Caco-2 (cell line): ENCODE data around the gene MGAT4D. TPM values are rescaled to one million over a fixed set of nuclear protein-coding genes. Genes with fewer than 3 reads are reported as not detected.

Source experiments
- BruUV-seq: library from RNA; stranded (reverse); fragments of 400-500 nt; replicated peaks from 2 replicates; lab custom pipeline; 2021; lab: Mats Ljungman, UMichigan
- CTCF ChIA-PET: fragments of 300-600 bp; sonication (Branson Sonifier 250); formaldehyde crosslinking; loops from one replicate; lab custom pipeline; 2022; ENCODE audit warnings: antibody characterized with exemption; lab: Charles Lee
- POLR2A ChIA-PET: fragments of 300-600 bp; sonication (Branson Sonifier 250); formaldehyde crosslinking; loops from one replicate; lab custom pipeline; 2022; ENCODE audit warnings: antibody characterized with exemption; lab: Charles Lee
- DNase-seq, 2 experiments: peaks; one replicate each; pipeline versions ENCODE4 v3.0.0 to v3.0.0-alpha.2; 2020 to 2022
- H3K27me3 ChIP-seq: replicated peaks from 2 replicates; pipeline ENCODE4 v1.6.0; 2011; ENCODE audit warnings: low read length; ENCODE audit not compliant: control insufficient read depth, insufficient read depth
- H3K36me3 ChIP-seq: 2 replicates; pipeline ENCODE4 v1.5.1; 2011; ENCODE audit warnings: low read length; ENCODE audit not compliant: control insufficient read depth, insufficient read depth
- H3K4me1 ChIP-seq: fragments of 250-450 bp; sonication (Bioruptor Pico); 2 replicates; pipeline ENCODE4 v1.5.1; 2020; ENCODE audit warnings: mild to moderate bottlenecking
- H3K4me3 ChIP-seq: 2 replicates; pipeline ENCODE4 v1.5.1; 2011; ENCODE audit warnings: low read depth, mild to moderate bottlenecking, control low read depth, low read length
- H3K9me3 ChIP-seq: fragments of 250-450 bp; sonication (Bioruptor Pico); 2 replicates; pipeline ENCODE4 v1.5.1; 2020; ENCODE audit warnings: mild to moderate bottlenecking, moderate library complexity
- H3K27ac Mint-ChIP-seq: one replicate; pipeline ENCODE4 v1.8.0; 2022; ENCODE audit warnings: mixed read lengths; ENCODE audit not compliant: unreplicated experiment
- H3K27me3 Mint-ChIP-seq: one replicate; pipeline ENCODE4 v1.8.0; 2022; ENCODE audit warnings: mixed read lengths; ENCODE audit not compliant: insufficient read depth, unreplicated experiment
- H3K36me3 Mint-ChIP-seq: one replicate; pipeline ENCODE4 v1.8.0; 2022; ENCODE audit warnings: mild to moderate bottlenecking, mixed read lengths; ENCODE audit not compliant: insufficient read depth, unreplicated experiment
- H3K4me1 Mint-ChIP-seq: one replicate; pipeline ENCODE4 v1.8.0; 2022; ENCODE audit warnings: low read depth, mixed read lengths; ENCODE audit not compliant: unreplicated experiment
- H3K4me3 Mint-ChIP-seq: one replicate; pipeline ENCODE4 v1.8.0; 2022; ENCODE audit warnings: mild to moderate bottlenecking, moderate library complexity, mixed read lengths; ENCODE audit not compliant: unreplicated experiment
- H3K9me3 Mint-ChIP-seq: one replicate; pipeline ENCODE4 v1.8.0; 2022; ENCODE audit warnings: mixed read lengths; ENCODE audit not compliant: unreplicated experiment
- intact Hi-C: fragments of 100-400 bp; cut with micrococcal nuclease; formaldehyde crosslinking; loops from one replicate; pipeline ENCODE4 v1.10.0; 2022; ENCODE audit not compliant: unreplicated experiment
- total RNA-seq: library from RNA; stranded (reverse); gene quantifications from 2 replicates; pipeline ENCODE4 v1.2.3, GENCODE V29; 2022
- TF ChIP-seq, protein P1 (sequence below), 2 experiments: fragments of 200-600 bp in 1 of 2; IDR thresholded peaks; 1 replicate in 1 of 2; 2 replicates in 1 of 2; pipeline versions ENCODE4 v1.5.1 to v1.8.0; 2011 to 2022; ENCODE audit warnings: antibody characterized with exemption in 1 of 2, control low read depth in 1 of 2, inconsistent platforms in 1 of 2, low read depth in 1 of 2, low read length in 1 of 2, mild to moderate bottlenecking in 1 of 2, moderate library complexity in 1 of 2; ENCODE audit not compliant: insufficient read depth in 1 of 2, severe bottlenecking in 1 of 2, unreplicated experiment in 1 of 2

MGAT4D gene
- total RNA-seq, 1 experiment from 2014 or later, result not detected

DNA sequence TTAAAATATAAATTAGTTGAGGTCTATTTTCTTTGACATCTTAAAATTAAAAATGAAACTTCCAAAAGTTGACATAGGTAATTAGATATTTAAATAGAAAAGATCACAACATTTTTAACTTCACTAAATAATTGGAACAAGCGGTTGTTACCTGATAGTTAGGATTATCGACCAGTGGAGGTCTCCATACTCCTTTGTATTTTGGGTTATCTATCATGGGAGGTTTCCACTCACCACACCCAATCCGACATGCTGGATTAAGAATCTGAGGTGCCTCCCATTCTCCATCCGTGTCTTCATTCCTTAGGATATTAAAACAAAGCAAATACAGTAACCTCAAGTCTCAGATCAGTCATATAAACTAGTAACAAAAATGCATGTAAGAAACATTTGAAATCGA, 102.4 kb downstream of the MGAT4D start:
- Mint-ChIP-seq H3K27me3 (peaks cover 3% of the 10 kb centered on the region), H3K4me1 (no peaks in the 10 kb centered on the region), H3K4me3 (no peak overlapping the region), H3K36me3 (no peaks in the 10 kb centered on the region), H3K27ac (no peak overlapping the region), H3K9me3 (no peaks in the 10 kb centered on the region)
- no peaks in the 10 kb centered on the region for H3K36me3 ChIP-seq
- no peaks in the 10 kb centered on the region for H3K4me1 ChIP-seq
- no peak for DNase-seq
- TF ChIP-seq, protein P1, sequence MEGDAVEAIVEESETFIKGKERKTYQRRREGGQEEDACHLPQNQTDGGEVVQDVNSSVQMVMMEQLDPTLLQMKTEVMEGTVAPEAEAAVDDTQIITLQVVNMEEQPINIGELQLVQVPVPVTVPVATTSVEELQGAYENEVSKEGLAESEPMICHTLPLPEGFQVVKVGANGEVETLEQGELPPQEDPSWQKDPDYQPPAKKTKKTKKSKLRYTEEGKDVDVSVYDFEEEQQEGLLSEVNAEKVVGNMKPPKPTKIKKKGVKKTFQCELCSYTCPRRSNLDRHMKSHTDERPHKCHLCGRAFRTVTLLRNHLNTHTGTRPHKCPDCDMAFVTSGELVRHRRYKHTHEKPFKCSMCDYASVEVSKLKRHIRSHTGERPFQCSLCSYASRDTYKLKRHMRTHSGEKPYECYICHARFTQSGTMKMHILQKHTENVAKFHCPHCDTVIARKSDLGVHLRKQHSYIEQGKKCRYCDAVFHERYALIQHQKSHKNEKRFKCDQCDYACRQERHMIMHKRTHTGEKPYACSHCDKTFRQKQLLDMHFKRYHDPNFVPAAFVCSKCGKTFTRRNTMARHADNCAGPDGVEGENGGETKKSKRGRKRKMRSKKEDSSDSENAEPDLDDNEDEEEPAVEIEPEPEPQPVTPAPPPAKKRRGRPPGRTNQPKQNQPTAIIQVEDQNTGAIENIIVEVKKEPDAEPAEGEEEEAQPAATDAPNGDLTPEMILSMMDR (IDR thresholded peaks at IDR 0.05; ENCODE audit: insufficient read depth in 1 of 2, low read depth in 1 of 2, low read length in 1 of 2, severe bottlenecking in 1 of 2, unreplicated experiment in 1 of 2), result no peak
- intact Hi-C loops, result no loop called here
- no TSS peak for BruUV-seq
- no peak overlapping the region for H3K4me3 ChIP-seq
- POLR2A ChIA-PET, result no interaction called here
- H3K9me3 ChIP-seq, result no peaks in the 10 kb centered on the region
- H3K27me3 ChIP-seq, result no peaks in the 10 kb centered on the region
- CTCF ChIA-PET, result no interaction called here

Other genes starting within 250 kb of the MGAT4D start
- gene SCOC, start 124.6 kb downstream of the MGAT4D start, total RNA-seq, result 36.8 and 39.6 TPM in 2 replicates
- gene CLGN, start 70.6 kb downstream of the MGAT4D start, total RNA-seq, result 2.6 and 5.5 TPM in 2 replicates
- 26.2 and 28.1 TPM in 2 replicates for gene ELMOD2, start 25.9 kb upstream of the MGAT4D start, total RNA-seq
- gene UCP1, start 70.7 kb upstream of the MGAT4D start, total RNA-seq, result 0.51 and 0.54 TPM in 2 replicates